ENCODE results near the gene LRRC25.

Gene LRRC25

DNA sequence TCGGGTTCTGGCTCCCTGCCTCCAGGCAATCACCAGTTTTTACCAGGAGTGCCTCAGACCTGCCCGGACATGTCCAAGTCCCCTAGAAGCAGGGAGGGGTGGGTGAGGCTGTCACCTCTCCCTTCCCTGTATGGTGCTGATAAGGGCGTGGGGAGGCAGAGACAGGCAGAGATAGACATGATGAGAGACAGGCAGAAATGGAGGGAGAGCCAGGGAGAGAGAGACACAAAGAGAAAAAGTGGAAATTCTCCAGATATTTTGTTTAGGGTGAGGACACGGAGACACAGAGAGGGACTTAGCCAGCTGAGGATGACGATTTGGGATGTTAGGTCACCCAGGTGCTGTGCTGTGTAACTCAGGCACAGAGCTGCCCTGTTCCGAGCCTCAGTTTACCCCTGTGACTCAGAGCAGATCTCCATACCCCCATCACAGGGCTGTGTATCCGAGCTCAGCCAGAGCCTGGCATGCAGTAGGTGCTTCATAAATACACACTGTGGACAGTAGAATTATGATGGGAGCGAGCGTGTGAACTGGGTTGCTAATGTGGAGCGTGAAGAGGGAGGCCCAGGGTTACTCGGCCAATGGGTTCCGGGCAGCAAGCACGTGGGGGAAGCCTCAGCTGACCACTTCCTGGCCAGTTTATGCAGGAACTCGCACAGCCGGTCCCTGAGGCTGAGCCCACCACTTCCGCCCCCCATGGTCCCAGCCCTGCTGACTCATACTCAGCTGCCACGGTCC, 23.4 kb downstream of the LRRC25 start:
- Histone ChIP-seq H3K4me3 (ENCODE audit: low read depth, low read length) (peak overlapping the region; percentile 7), H3K36me3 (ENCODE audit: control insufficient read depth in 2 of 2, insufficient read depth in 1 of 2, low read length in 2 of 2) (no peaks in the 10 kb centered on the region), H3K27ac (ENCODE audit: extremely low read depth, low read depth, low read length) (peak overlapping the region; percentile 81), H3K9me3 (ENCODE audit: control insufficient read depth, insufficient read depth, low read depth, low read length) (no peaks in the 10 kb centered on the region), H3K4me1 (ENCODE audit: control insufficient read depth, insufficient read depth, low read length) (peaks cover 5% of the 10 kb centered on the region)
- CTCF ChIA-PET = interaction anchor here (0.6 to 1.2 kb wide), 2 partner anchors 13 to 43 kb away, joined by 3 to 5 read pairs; no protein-coding TSS in a partner anchor
- POLR2A ChIA-PET = interaction anchor here (1.3 to 1.5 kb wide), 2 partner anchors 9 to 92 kb away, joined by 4 to 5 read pairs; no protein-coding TSS in a partner anchor
- TF ChIP-seq ZNF23 (tag by site-specific recombination; IDR thresholded peaks at IDR 0.05; ENCODE audit: borderline replicate concordance) (no peak), ZXDB (tag by site-specific recombination; IDR thresholded peaks at IDR 0.05) (no peak), MZF1 (tag by site-specific recombination; IDR thresholded peaks at IDR 0.05; ENCODE audit: borderline replicate concordance) (peak; percentile 60; the same call in 1 of the 2 replicates), MYNN (tag by site-specific recombination; IDR thresholded peaks at IDR 0.05; ENCODE audit: borderline replicate concordance) (no peak), TRIM28 (IDR thresholded peaks at IDR 0.05; ENCODE audit: borderline replicate concordance, low read length) (peak; percentile 93), ZNF114 (tag by site-specific recombination; IDR thresholded peaks at IDR 0.05) (no peak), ZNF837 (tag by site-specific recombination; IDR thresholded peaks at IDR 0.05) (no peak), SCRT2 (tag by site-specific recombination; IDR thresholded peaks at IDR 0.05) (no peak), ZNF776 (tag by site-specific recombination; IDR thresholded peaks at IDR 0.05; ENCODE audit: borderline replicate concordance) (no peak), ZNF121 (tag by site-specific recombination; IDR thresholded peaks at IDR 0.05) (no peak), ZNF747 (tag by site-specific recombination; IDR thresholded peaks at IDR 0.05) (no peak), ZNF2 (tag by site-specific recombination; IDR thresholded peaks at IDR 0.05) (no peak), ZNF510 (tag by site-specific recombination; IDR thresholded peaks at IDR 0.05; ENCODE audit: insufficient replicate concordance) (no peak), ZNF843 (tag by site-specific recombination; IDR thresholded peaks at IDR 0.05) (no peak), IKZF3 (tag by site-specific recombination; IDR thresholded peaks at IDR 0.05) (peak; percentile 90), RBAK (tag by site-specific recombination; IDR thresholded peaks at IDR 0.05) (no peak), ZFP69B (tag by site-specific recombination; IDR thresholded peaks at IDR 0.05) (peak; percentile 66), ZNF707 (tag by site-specific recombination; IDR thresholded peaks at IDR 0.05) (peak; percentile 95), ZNF768 (tag by site-specific recombination; IDR thresholded peaks at IDR 0.05) (peak; percentile 45; the same call in 1 of the 2 replicates), KLF8 (tag by site-specific recombination; IDR thresholded peaks at IDR 0.05) (no peak), HOXD13 (CRISPR knock-in tag; IDR thresholded peaks at IDR 0.05; ENCODE audit: borderline replicate concordance) (no peak), ZNF777 (tag by site-specific recombination; IDR thresholded peaks at IDR 0.05; ENCODE audit: borderline replicate concordance) (no peak), ZFP37 (tag by site-specific recombination; IDR thresholded peaks at IDR 0.05) (no peak), ZNF785 (tag by site-specific recombination; IDR thresholded peaks at IDR 0.05) (no peak)
- TF ChIP-seq, protein P1, sequence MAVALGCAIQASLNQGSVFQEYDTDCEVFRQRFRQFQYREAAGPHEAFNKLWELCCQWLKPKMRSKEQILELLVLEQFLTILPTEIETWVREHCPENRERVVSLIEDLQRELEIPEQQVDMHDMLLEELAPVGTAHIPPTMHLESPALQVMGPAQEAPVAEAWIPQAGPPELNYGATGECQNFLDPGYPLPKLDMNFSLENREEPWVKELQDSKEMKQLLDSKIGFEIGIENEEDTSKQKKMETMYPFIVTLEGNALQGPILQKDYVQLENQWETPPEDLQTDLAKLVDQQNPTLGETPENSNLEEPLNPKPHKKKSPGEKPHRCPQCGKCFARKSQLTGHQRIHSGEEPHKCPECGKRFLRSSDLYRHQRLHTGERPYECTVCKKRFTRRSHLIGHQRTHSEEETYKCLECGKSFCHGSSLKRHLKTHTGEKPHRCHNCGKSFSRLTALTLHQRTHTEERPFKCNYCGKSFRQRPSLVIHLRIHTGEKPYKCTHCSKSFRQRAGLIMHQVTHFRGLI (tag by site-specific recombination; IDR thresholded peaks at IDR 0.05) = no peak
- TF ChIP-seq, protein P2, sequence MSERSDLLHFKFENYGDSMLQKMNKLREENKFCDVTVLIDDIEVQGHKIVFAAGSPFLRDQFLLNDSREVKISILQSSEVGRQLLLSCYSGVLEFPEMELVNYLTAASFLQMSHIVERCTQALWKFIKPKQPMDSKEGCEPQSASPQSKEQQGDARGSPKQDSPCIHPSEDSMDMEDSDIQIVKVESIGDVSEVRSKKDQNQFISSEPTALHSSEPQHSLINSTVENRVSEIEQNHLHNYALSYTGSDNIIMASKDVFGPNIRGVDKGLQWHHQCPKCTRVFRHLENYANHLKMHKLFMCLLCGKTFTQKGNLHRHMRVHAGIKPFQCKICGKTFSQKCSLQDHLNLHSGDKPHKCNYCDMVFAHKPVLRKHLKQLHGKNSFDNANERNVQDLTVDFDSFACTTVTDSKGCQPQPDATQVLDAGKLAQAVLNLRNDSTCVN (tag by site-specific recombination; optimal IDR thresholded peaks at IDR 0.05) = peak; percentile 15
- TF ChIP-seq, protein P3, sequence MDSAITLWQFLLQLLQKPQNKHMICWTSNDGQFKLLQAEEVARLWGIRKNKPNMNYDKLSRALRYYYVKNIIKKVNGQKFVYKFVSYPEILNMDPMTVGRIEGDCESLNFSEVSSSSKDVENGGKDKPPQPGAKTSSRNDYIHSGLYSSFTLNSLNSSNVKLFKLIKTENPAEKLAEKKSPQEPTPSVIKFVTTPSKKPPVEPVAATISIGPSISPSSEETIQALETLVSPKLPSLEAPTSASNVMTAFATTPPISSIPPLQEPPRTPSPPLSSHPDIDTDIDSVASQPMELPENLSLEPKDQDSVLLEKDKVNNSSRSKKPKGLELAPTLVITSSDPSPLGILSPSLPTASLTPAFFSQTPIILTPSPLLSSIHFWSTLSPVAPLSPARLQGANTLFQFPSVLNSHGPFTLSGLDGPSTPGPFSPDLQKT (IDR thresholded peaks at IDR 0.05; ENCODE audit: borderline replicate concordance, low read depth, low read length) = no peak
- TF ChIP-seq, protein P4, sequence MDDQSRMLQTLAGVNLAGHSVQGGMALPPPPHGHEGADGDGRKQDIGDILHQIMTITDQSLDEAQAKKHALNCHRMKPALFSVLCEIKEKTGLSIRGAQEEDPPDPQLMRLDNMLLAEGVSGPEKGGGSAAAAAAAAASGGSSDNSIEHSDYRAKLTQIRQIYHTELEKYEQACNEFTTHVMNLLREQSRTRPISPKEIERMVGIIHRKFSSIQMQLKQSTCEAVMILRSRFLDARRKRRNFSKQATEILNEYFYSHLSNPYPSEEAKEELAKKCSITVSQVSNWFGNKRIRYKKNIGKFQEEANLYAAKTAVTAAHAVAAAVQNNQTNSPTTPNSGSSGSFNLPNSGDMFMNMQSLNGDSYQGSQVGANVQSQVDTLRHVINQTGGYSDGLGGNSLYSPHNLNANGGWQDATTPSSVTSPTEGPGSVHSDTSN (CRISPR knock-in tag; IDR thresholded peaks at IDR 0.05) = no peak
- TF ChIP-seq, protein P5, sequence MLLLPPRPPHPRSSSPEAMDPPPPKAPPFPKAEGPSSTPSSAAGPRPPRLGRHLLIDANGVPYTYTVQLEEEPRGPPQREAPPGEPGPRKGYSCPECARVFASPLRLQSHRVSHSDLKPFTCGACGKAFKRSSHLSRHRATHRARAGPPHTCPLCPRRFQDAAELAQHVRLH (tag by site-specific recombination; IDR thresholded peaks at IDR 0.05) = no peak
- TF ChIP-seq, protein P6, sequence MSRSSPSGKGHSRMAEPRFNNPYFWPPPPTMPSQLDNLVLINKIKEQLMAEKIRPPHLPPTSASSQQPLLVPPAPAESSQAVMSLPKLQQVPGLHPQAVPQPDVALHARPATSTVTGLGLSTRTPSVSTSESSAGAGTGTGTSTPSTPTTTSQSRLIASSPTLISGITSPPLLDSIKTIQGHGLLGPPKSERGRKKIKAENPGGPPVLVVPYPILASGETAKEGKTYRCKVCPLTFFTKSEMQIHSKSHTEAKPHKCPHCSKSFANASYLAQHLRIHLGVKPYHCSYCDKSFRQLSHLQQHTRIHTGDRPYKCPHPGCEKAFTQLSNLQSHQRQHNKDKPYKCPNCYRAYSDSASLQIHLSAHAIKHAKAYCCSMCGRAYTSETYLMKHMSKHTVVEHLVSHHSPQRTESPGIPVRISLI (tag by site-specific recombination; IDR thresholded peaks at IDR 0.05) = no peak
- TF ChIP-seq, protein P7, sequence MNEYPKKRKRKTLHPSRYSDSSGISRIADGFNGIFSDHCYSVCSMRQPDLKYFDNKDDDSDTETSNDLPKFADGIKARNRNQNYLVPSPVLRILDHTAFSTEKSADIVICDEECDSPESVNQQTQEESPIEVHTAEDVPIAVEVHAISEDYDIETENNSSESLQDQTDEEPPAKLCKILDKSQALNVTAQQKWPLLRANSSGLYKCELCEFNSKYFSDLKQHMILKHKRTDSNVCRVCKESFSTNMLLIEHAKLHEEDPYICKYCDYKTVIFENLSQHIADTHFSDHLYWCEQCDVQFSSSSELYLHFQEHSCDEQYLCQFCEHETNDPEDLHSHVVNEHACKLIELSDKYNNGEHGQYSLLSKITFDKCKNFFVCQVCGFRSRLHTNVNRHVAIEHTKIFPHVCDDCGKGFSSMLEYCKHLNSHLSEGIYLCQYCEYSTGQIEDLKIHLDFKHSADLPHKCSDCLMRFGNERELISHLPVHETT (tag by site-specific recombination; IDR thresholded peaks at IDR 0.05) = no peak

Measured in HEK293 (cell line).